Ishikawa (cell line): ENCODE data around the gene SUPT16H.

Experiments used
- CEBPB ChIP-seq: IDR thresholded peaks from 2 replicates; pipeline ENCODE4 v1.6.1; 2012
- CREB1 ChIP-seq: IDR thresholded peaks from 2 replicates; pipeline ENCODE4 v1.6.1; 2012; ENCODE audit warnings: low read depth
- EGR1 ChIP-seq: IDR thresholded peaks from 2 replicates; pipeline ENCODE4 v1.6.1; 2012
- EP300 ChIP-seq: IDR thresholded peaks from 2 replicates; pipeline ENCODE4 v1.6.1; 2012; ENCODE audit warnings: borderline replicate concordance
- FOXM1 ChIP-seq: IDR thresholded peaks from 2 replicates; pipeline ENCODE4 v1.6.1; 2012; ENCODE audit warnings: low read depth, borderline replicate concordance
- MAX ChIP-seq: IDR thresholded peaks from 2 replicates; pipeline ENCODE4 v1.6.1; 2012
- NFIC ChIP-seq: IDR thresholded peaks from 2 replicates; pipeline ENCODE4 v1.6.1; 2012
- RAD21 ChIP-seq: IDR thresholded peaks from 2 replicates; pipeline ENCODE4 v1.6.1; 2012; ENCODE audit warnings: low read depth
- TAF1 ChIP-seq: IDR thresholded peaks from 2 replicates; pipeline ENCODE4 v1.6.1; 2012; ENCODE audit warnings: low read depth, mild to moderate bottlenecking
- TCF12 ChIP-seq: IDR thresholded peaks from 2 replicates; pipeline ENCODE4 v1.6.1; 2012; ENCODE audit warnings: low read depth
- TEAD4 ChIP-seq: IDR thresholded peaks from 2 replicates; pipeline ENCODE4 v1.6.1; 2012
- USF1 ChIP-seq: IDR thresholded peaks from 2 replicates; pipeline ENCODE4 v1.6.1; 2012
- YY1 ChIP-seq: IDR thresholded peaks from 2 replicates; pipeline ENCODE4 v1.6.1; 2012; ENCODE audit warnings: low read depth
- ZBTB7A ChIP-seq: IDR thresholded peaks from 2 replicates; pipeline ENCODE4 v1.6.1; 2012; ENCODE audit warnings: low read depth
- TF ChIP-seq, protein P1 (sequence below): IDR thresholded peaks from 2 replicates; pipeline ENCODE4 v1.6.1; 2012; ENCODE audit warnings: low read depth, mild to moderate bottlenecking

SUPT16H gene

GRCh38 chr14:21379338-21379737 lies 4.5 kb downstream of the SUPT16H start:
- TF ChIP-seq CREB1 (no peak), NFIC (no peak), EGR1 (no peak)

- TF ChIP-seq MAX (no peak), TCF12 (no peak), TEAD4 (no peak), EP300 (no peak), CREB1 (no peak), USF1 (no peak), EGR1 (no peak), CEBPB (no peak), YY1 (no peak), RAD21 (no peak), ZBTB7A (no peak), FOXM1 (no peak), NFIC (no peak), TAF1 (no peak)
- TF ChIP-seq, protein P1, sequence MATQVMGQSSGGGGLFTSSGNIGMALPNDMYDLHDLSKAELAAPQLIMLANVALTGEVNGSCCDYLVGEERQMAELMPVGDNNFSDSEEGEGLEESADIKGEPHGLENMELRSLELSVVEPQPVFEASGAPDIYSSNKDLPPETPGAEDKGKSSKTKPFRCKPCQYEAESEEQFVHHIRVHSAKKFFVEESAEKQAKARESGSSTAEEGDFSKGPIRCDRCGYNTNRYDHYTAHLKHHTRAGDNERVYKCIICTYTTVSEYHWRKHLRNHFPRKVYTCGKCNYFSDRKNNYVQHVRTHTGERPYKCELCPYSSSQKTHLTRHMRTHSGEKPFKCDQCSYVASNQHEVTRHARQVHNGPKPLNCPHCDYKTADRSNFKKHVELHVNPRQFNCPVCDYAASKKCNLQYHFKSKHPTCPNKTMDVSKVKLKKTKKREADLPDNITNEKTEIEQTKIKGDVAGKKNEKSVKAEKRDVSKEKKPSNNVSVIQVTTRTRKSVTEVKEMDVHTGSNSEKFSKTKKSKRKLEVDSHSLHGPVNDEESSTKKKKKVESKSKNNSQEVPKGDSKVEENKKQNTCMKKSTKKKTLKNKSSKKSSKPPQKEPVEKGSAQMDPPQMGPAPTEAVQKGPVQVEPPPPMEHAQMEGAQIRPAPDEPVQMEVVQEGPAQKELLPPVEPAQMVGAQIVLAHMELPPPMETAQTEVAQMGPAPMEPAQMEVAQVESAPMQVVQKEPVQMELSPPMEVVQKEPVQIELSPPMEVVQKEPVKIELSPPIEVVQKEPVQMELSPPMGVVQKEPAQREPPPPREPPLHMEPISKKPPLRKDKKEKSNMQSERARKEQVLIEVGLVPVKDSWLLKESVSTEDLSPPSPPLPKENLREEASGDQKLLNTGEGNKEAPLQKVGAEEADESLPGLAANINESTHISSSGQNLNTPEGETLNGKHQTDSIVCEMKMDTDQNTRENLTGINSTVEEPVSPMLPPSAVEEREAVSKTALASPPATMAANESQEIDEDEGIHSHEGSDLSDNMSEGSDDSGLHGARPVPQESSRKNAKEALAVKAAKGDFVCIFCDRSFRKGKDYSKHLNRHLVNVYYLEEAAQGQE: no peak
Measured at GRCh38 chr14:21373980-21374379, 9.8 kb downstream of the SUPT16H start.

DNA sequence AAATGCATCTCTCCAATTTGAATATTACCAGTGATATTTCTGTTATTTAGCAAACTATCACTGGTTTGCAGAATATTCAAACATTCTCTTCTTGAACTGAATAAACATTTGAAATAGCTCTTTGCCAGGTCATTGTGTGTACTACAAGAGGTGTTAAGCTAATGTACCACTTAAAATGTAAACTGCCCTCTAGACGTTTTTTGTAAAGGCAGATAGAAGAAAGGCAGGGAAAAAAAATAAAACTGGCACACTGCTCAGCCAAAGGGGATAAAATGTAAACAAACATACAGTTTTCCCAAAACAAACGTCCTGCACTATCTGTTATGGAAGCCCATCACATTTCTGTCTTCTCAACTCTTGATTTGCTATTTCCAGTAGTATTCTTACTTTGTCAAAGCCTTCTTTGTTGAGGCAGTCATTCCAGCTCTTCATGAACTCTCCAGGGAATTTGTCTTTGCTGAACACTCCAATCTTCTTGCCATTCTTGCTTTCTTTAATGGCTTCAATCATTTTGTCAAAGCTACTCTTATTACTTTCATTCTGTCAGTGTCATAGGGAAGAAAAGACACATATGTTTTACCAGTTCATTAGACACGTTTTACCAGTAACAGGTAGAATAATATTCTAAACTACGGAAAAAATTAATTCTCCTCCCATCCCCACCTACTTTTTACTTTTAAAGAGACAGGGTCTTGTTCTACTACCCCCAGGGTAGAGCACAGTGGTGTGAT lies 13.7 kb downstream of the SUPT16H start:
- TF ChIP-seq, protein P1: no peak

DNA sequence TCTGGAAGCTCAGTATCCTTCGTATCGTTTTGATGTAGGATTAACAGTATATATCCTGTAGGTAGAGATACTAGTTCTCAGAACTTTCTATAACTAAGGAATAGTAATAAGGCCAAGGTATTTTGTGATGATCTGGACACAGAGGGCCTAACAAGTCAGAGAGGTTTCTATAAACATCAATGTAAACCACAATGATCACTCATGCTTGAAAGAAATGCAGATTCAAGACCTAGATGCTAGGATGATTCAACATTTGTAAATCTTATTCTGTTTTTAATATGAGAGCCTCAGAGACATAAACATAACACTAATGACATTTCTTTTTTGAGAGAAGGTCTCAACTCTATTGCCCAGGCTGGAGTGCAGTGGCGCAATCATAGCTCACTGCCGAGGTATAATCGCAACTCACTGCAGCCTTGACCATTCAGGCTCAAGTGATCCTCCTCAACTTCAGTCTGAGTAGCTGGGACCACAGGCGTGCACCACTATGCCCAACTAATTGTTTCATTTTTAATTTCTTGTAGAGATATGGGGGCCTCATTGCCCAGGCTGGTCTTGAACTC lies 16.2 kb downstream of the SUPT16H start:
- TF ChIP-seq EGR1 (no peak), TAF1 (no peak), NFIC (no peak), CEBPB (no peak), YY1 (no peak), USF1 (no peak), RAD21 (no peak), TEAD4 (no peak), MAX (no peak), TCF12 (no peak), ZBTB7A (no peak)

DNA sequence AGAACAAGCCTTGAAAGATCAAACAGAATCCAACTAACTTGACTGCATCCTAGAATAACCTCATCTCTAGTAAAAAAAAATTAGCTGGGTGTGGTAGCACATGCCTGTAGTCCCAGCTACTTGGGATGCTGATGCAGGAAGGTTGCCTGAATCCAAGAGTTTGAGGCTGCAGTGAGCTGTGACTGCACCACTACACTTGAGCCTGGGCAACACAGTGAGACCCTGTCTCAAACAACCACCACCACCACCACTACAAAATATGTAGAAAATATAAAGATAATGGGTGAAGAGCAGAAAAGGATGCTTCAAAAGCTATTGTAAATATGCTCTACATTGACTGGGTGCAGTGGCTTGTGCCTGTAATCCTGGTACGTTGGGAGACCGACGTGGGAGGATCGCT lies 27.3 kb downstream of the SUPT16H start:
- TF ChIP-seq ZBTB7A (no peak), TEAD4 (no peak), CEBPB (no peak), EGR1 (no peak), TCF12 (no peak), TAF1 (no peak), NFIC (no peak), FOXM1 (no peak), USF1 (no peak), YY1 (no peak), RAD21 (no peak), EP300 (no peak), CREB1 (no peak), MAX (no peak)
- TF ChIP-seq, protein P1: no peak
